ENCODE measurements around the gene BRD3.

DNA sequence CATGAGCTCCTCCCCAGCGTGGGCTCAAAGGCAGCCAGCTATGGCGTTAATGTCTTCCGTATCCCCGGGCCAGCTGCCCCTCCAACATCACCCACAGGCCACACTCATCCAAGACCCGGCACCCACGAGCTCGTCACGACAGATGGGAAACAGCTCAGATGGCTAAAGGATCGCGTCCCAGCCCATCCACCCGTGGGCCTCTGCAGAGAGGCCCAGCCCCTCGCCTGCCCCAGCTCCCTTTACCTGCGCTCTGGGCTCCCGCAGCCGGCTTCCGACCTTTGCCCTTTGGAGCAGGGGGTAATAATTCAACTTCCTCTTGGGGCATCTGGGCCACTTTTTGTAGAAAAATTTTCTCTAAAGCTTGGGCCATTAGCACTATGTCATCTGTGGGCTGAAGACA, 16.5 kb downstream of the BRD3 start:
- TF ChIP-seq, protein P1, sequence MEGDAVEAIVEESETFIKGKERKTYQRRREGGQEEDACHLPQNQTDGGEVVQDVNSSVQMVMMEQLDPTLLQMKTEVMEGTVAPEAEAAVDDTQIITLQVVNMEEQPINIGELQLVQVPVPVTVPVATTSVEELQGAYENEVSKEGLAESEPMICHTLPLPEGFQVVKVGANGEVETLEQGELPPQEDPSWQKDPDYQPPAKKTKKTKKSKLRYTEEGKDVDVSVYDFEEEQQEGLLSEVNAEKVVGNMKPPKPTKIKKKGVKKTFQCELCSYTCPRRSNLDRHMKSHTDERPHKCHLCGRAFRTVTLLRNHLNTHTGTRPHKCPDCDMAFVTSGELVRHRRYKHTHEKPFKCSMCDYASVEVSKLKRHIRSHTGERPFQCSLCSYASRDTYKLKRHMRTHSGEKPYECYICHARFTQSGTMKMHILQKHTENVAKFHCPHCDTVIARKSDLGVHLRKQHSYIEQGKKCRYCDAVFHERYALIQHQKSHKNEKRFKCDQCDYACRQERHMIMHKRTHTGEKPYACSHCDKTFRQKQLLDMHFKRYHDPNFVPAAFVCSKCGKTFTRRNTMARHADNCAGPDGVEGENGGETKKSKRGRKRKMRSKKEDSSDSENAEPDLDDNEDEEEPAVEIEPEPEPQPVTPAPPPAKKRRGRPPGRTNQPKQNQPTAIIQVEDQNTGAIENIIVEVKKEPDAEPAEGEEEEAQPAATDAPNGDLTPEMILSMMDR (conservative IDR thresholded peaks at IDR 0.05; ENCODE audit: low read length): no peak
- no peak for TF ChIP-seq EZH2phosphoT487 (IDR thresholded peaks at IDR 0.05; ENCODE audit: borderline replicate concordance, low read depth, low read length)
